Activated CD4-positive, alpha-beta T cell treated with anti-CD3 and anti-CD28 coated beads for 36 hours (primary cell): ENCODE results near the gene RPL35A. TPM values are rescaled to one million over a fixed set of nuclear protein-coding genes. Genes with fewer than 3 reads are reported as not detected.
A peak's percentile ranks its signal among the peaks of the same experiment; 100 is the strongest.
"Not testable (repeated sequence)": the region's sequence is repeated elsewhere in the genome, so short reads cannot be mapped to it uniquely, and the experiment has no call there.

Experiments
- ATAC-seq: fragments of 200-7000 bp; cut with Tn5 transposase; one replicate; pipeline ENCODE4 v1.10.0; 2021; ENCODE audit warnings: mild to moderate bottlenecking, moderate library complexity
- CTCF ChIA-PET: fragments of 350-600 bp; sonication (Branson Sonifier 250); formaldehyde crosslinking; loops from one replicate; lab custom pipeline; 2021; ENCODE audit warnings: antibody characterized with exemption; lab: Charles Lee
- POLR2A ChIA-PET: fragments of 350-600 bp; sonication (Branson Sonifier 250); formaldehyde crosslinking; loops from one replicate; lab custom pipeline; 2021; ENCODE audit warnings: antibody characterized with exemption, inconsistent platforms; lab: Charles Lee
- DNase-seq: peaks from one replicate; pipeline ENCODE4 v3.0.0-alpha.2; 2020
- H3K27ac Mint-ChIP-seq: one replicate; pipeline ENCODE4 v1.8.0; 2021; ENCODE audit warnings: mixed read lengths
- H3K27me3 Mint-ChIP-seq: one replicate; pipeline ENCODE4 v1.8.0; 2021; ENCODE audit warnings: mixed read lengths
- H3K36me3 Mint-ChIP-seq: one replicate; pipeline ENCODE4 v1.8.0; 2021; ENCODE audit warnings: low read depth, mixed read lengths
- H3K4me1 Mint-ChIP-seq: one replicate; pipeline ENCODE4 v1.8.0; 2021; ENCODE audit warnings: mixed read lengths
- H3K4me3 Mint-ChIP-seq: one replicate; pipeline ENCODE4 v1.8.0; 2021; ENCODE audit warnings: mild to moderate bottlenecking, moderate library complexity, mixed read lengths
- H3K9me3 Mint-ChIP-seq: one replicate; pipeline ENCODE4 v1.8.0; 2021; ENCODE audit warnings: low read depth, mixed read lengths
- intact Hi-C, 2 experiments: fragments of 100-400 bp; cut with DNase I in 1 of 2; cut with micrococcal nuclease in 1 of 2; formaldehyde crosslinking; loops; one replicate each; pipeline versions ENCODE4 v1.14.2 to v1.15.1; 2022 to 2024; cut with DNase I, micrococcal nuclease
- total RNA-seq, 2 experiments: library from RNA; stranded (reverse); gene quantifications; one replicate each; pipeline ENCODE4 v1.2.3, GENCODE V29; 2021

RPL35A gene
- total RNA-seq, 2 experiments from 2014 or later: 1,121 to 1,734 TPM

- Mint-ChIP-seq H3K4me1 (peaks cover 54% of the 10 kb centered on the region), H3K27me3 (no peaks in the 10 kb centered on the region), H3K9me3 (no peaks in the 10 kb centered on the region), H3K4me3 (peak overlapping the region; percentile 87), H3K27ac (peak overlapping the region; percentile 81), H3K36me3 (peaks cover 70% of the 10 kb centered on the region)
- ChIA-PET CTCF (no interaction called here), POLR2A (interaction anchor here (0.5 to 0.7 kb wide), 2 partner anchors 129 to 202 kb away, joined by 3 to 5 read pairs; no protein-coding TSS in a partner anchor)
- DNase-seq (no peak), ATAC-seq (no peak)
- intact Hi-C loops: no loop called here
These were observed 2.5 kb downstream of the RPL35A start for GRCh38 chr3:197952440-197952839.

- no peak for ATAC-seq
- peaks cover 62% of the 10 kb centered on the region for H3K4me1 Mint-ChIP-seq
- intact Hi-C loops: no loop called here
These were observed 3.3 kb downstream of the RPL35A start for GRCh38 chr3:197953325-197953724.

GRCh38 chr3:197953881-197954280 lies 3.9 kb downstream of the RPL35A start:
- Mint-ChIP-seq H3K27ac (peak overlapping the region; percentile 81), H3K9me3 (no peaks in the 10 kb centered on the region), H3K4me1 (peaks cover 64% of the 10 kb centered on the region), H3K36me3 (peaks cover 79% of the 10 kb centered on the region), H3K27me3 (no peaks in the 10 kb centered on the region), H3K4me3 (peak overlapping the region; percentile 87)
- no peak for DNase-seq
- CTCF ChIA-PET: interaction anchor here (0.7 to 1.0 kb wide), 3 partner anchors 47 to 1283 kb away, joined by 3 to 4 read pairs (median 3); no protein-coding TSS in a partner anchor
- POLR2A ChIA-PET: interaction anchor here (0.8 kb wide), 1 partner anchor 47 kb away, joined by 5 read pairs; no protein-coding TSS in a partner anchor
- ATAC-seq: no peak
- intact Hi-C loops: no loop called here

More at GRCh38 chr3:197953325-197953724, 3.3 kb downstream of the RPL35A start:
- peaks cover 75% of the 10 kb centered on the region for H3K36me3 Mint-ChIP-seq
- ChIA-PET CTCF (interaction anchor here (0.8 to 1.0 kb wide), 2 partner anchors 46 to 1283 kb away, joined by 3 read pairs; no protein-coding TSS in a partner anchor), POLR2A (interaction anchor here (0.8 kb wide), 1 partner anchor 46 kb away, joined by 5 read pairs; no protein-coding TSS in a partner anchor)
- no peak for DNase-seq
- peak overlapping the region; percentile 81 for H3K27ac Mint-ChIP-seq
- H3K4me3 Mint-ChIP-seq: peak overlapping the region; percentile 87
- no peaks in the 10 kb centered on the region for H3K9me3 Mint-ChIP-seq
- H3K27me3 Mint-ChIP-seq: no peaks in the 10 kb centered on the region

GRCh38 chr3:197955892-197956477 lies 6.0 kb downstream of the RPL35A start:
- Mint-ChIP-seq H3K27ac (peak overlapping the region; percentile 59), H3K4me3 (no peak overlapping the region), H3K36me3 (peaks cover 71% of the 10 kb centered on the region), H3K27me3 (no peaks in the 10 kb centered on the region), H3K4me1 (peaks cover 67% of the 10 kb centered on the region), H3K9me3 (no peaks in the 10 kb centered on the region)
- ATAC-seq (no peak), DNase-seq (no peak)
- ChIA-PET POLR2A (interaction anchor here (0.6 kb wide), 1 partner anchor 45 kb away, joined by 3 read pairs; no protein-coding TSS in a partner anchor), CTCF (no interaction called here)
- intact Hi-C loops: no loop called here

- peaks cover 65% of the 10 kb centered on the region for H3K36me3 Mint-ChIP-seq
- POLR2A ChIA-PET: no interaction called here
These were observed 6.6 kb downstream of the RPL35A start for GRCh38 chr3:197956626-197956988.

GRCh38 chr3:197957790-197958133 lies 7.8 kb downstream of the RPL35A start:
- Mint-ChIP-seq H3K27ac (peak overlapping the region; percentile 48), H3K4me3 (peak overlapping the region; percentile 84), H3K27me3 (no peaks in the 10 kb centered on the region), H3K36me3 (peaks cover 55% of the 10 kb centered on the region), H3K4me1 (peaks cover 68% of the 10 kb centered on the region), H3K9me3 (no peaks in the 10 kb centered on the region)
- intact Hi-C loops: no loop called here
- ChIA-PET CTCF (interaction anchor here (1.4 kb wide), 1 partner anchor 15 kb away, joined by 3 read pairs; no protein-coding TSS in a partner anchor), POLR2A (interaction anchor here (1.0 kb wide), 1 partner anchor 123 kb away, joined by 3 read pairs; no protein-coding TSS in a partner anchor)
- no peak for ATAC-seq
- no peak for DNase-seq

More at GRCh38 chr3:197956626-197956988, 6.6 kb downstream of the RPL35A start:
- peak overlapping the region; percentile 48 for H3K27ac Mint-ChIP-seq
- DNase-seq: peak; percentile 30
- peaks cover 68% of the 10 kb centered on the region for H3K4me1 Mint-ChIP-seq
- CTCF ChIA-PET: no interaction called here
- no peak overlapping the region for H3K4me3 Mint-ChIP-seq
- H3K27me3 Mint-ChIP-seq: no peaks in the 10 kb centered on the region
- intact Hi-C loops: no loop called here
- H3K9me3 Mint-ChIP-seq: no peaks in the 10 kb centered on the region
- no peak for ATAC-seq

GRCh38 chr3:197958346-197958745 lies 8.4 kb downstream of the RPL35A start:
- Mint-ChIP-seq H3K27me3 (no peaks in the 10 kb centered on the region), H3K4me3 (peak overlapping the region; percentile 84), H3K36me3 (peaks cover 49% of the 10 kb centered on the region), H3K27ac (peak overlapping the region; percentile 96), H3K9me3 (no peaks in the 10 kb centered on the region), H3K4me1 (peaks cover 66% of the 10 kb centered on the region)
- no peak for ATAC-seq
- DNase-seq: no peak
- POLR2A ChIA-PET: interaction anchor here (1.0 kb wide), 1 partner anchor 123 kb away, joined by 3 read pairs; no protein-coding TSS in a partner anchor
- CTCF ChIA-PET: interaction anchor here (1.4 kb wide), 1 partner anchor 15 kb away, joined by 3 read pairs; no protein-coding TSS in a partner anchor
- intact Hi-C loops: no loop called here

GRCh38 chr3:197958848-197959247 lies 8.9 kb downstream of the RPL35A start:
- Mint-ChIP-seq H3K4me3 (peak overlapping the region; percentile 84), H3K4me1 (peaks cover 62% of the 10 kb centered on the region), H3K36me3 (peaks cover 44% of the 10 kb centered on the region), H3K27ac (peak overlapping the region; percentile 96)
- not testable (repeated sequence) for ATAC-seq, H3K27me3 Mint-ChIP-seq, H3K9me3 Mint-ChIP-seq, DNase-seq
- CTCF ChIA-PET: interaction anchor here (1.4 kb wide), 1 partner anchor 16 kb away, joined by 3 read pairs; no protein-coding TSS in a partner anchor
- intact Hi-C loops: loop anchor here in 1 of 2 experiments (1.0 kb wide), 2 partner anchors 9 to 53 kb away; partner anchors contain the start of gene RPL35A
- POLR2A ChIA-PET: interaction anchor here (0.6 to 0.7 kb wide), 2 partner anchors 8 to 13 kb away, joined by 3 read pairs; no protein-coding TSS in a partner anchor

GRCh38 chr3:197959500-197959890 lies 9.5 kb downstream of the RPL35A start:
- Mint-ChIP-seq H3K27ac (peak overlapping the region; percentile 96), H3K27me3 (no peaks in the 10 kb centered on the region), H3K9me3 (no peaks in the 10 kb centered on the region), H3K4me1 (peaks cover 55% of the 10 kb centered on the region), H3K4me3 (peak overlapping the region; percentile 84), H3K36me3 (peaks cover 38% of the 10 kb centered on the region)
- intact Hi-C loops: loop anchor here in 1 of 2 experiments (1.0 kb wide), 2 partner anchors 9 to 53 kb away; partner anchors contain the start of gene RPL35A
- no peak for ATAC-seq
- POLR2A ChIA-PET: interaction anchor here (0.6 to 0.7 kb wide), 2 partner anchors 9 to 13 kb away, joined by 3 read pairs; no protein-coding TSS in a partner anchor
- CTCF ChIA-PET: no interaction called here
- no peak for DNase-seq

GRCh38 chr3:197959891-197960693 lies 10.1 kb downstream of the RPL35A start, which contains the start of gene LMLN:
LMLN (plus strand) TSS chr3:197960217; CDS start chr3:197960246, 29 bp downstream.
- H3K36me3 Mint-ChIP-seq: peaks cover 32% of the 10 kb centered on the region
- intact Hi-C loops: loop anchor here (1.0 to 5.0 kb wide), 7 partner anchors 10 to 663 kb away; partner anchors contain the start of genes RPL35A (in 2 of the 2), DLG1 (in 1 of the 2) and RUBCN (in 1 of the 2)
- H3K4me3 Mint-ChIP-seq: peak within 1 kb of the TSS; percentile 84
- H3K27me3 Mint-ChIP-seq: no peaks in the 10 kb centered on the region
- H3K27ac Mint-ChIP-seq: peak within 1 kb of the TSS; percentile 96
- peak; percentile 91 for ATAC-seq
- POLR2A ChIA-PET: no interaction called here
- H3K9me3 Mint-ChIP-seq: no peaks in the 10 kb centered on the region
- CTCF ChIA-PET: no interaction called here
- peaks cover 52% of the 10 kb centered on the region for H3K4me1 Mint-ChIP-seq
- DNase-seq: peak; percentile 98
